GM10847 (cell line): ENCODE measurements around the gene PPP2R2C.

Source experiments
- POLR2A ChIP-seq: IDR thresholded peaks from 2 replicates; pipeline ENCODE4 v1.6.1; 2011; ENCODE audit not compliant: insufficient read length; ENCODE audit errors: extremely low read depth

Gene PPP2R2C

DNA sequence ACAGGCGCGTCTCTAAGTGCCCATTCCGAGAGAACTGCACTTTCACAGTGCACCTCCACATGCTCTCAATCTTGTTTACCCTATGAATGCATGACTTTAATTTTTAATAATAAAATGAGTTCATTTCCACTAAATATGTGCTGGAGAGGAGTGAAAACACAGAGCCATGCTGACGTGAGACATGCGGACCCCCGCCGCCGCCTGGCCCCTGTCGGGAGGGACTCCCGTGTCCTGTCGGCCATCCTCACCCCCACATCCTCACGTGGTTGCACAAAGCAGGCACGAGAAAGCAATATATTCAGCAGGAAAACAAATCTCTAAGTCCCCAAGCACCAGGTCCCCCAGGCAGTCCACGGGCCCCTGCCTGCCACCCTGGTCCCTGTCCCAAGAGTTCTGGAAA lies 23.1 kb downstream of the PPP2R2C start:
- TF ChIP-seq POLR2A = no peak

DNA sequence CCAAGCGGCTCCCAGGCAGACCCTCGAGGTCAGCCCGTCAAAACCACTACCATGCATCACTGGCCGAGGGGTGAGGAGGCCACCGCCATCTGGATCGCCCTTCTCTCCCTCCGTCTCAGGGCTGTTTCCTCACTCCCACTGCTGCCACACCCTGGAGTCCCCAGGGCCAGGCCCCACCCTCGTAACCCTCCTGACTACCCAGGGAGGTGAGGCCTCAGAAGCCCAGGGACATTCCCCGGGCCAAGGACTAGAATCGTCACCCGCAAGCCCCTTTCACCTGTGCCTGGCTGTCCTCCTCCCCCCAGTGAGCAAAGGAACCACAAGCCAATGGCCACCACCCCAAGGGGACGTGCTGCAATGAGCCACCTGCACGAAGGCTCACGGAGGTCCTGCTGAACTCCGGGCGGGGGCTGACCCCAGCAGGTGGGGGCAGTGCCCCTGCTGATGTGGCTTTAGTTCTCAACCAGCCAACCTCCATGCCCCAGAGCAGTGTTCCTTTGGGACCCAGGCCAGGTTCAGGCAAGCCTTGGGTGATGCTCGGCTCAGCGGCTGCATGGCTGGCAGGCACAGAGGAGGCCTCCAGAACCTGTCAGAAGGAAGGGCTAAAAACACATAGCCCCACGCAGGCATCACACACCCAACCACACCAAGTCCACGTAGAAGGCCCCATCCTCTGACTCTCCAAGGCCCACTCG lies 23.8 kb downstream of the PPP2R2C start:
- no peak for TF ChIP-seq POLR2A

DNA sequence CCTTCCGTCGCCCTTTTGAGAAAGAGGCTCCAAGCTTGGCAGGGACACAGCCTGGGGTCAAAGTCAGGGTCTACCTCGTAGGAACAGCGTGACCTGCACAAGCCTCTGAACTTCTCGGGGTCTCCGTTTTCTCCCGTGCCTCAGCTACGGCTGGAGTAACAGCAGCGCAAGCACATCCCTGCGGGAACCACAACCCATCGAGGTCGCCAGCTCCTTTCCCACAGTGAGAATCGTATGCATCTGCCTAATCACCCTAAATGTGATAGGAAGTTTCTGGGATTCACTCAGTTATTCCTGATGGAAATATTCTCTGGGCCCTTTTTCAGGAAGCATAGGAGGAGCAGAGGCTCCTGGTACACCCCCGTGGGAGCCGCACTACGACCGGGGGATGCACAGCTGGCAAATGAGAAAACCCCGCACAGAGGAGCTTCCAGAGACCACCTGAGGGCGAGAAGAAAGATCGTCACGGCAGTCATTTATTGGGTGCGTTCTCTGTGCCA lies 24.7 kb downstream of the PPP2R2C start:
- TF ChIP-seq POLR2A = no peak

DNA sequence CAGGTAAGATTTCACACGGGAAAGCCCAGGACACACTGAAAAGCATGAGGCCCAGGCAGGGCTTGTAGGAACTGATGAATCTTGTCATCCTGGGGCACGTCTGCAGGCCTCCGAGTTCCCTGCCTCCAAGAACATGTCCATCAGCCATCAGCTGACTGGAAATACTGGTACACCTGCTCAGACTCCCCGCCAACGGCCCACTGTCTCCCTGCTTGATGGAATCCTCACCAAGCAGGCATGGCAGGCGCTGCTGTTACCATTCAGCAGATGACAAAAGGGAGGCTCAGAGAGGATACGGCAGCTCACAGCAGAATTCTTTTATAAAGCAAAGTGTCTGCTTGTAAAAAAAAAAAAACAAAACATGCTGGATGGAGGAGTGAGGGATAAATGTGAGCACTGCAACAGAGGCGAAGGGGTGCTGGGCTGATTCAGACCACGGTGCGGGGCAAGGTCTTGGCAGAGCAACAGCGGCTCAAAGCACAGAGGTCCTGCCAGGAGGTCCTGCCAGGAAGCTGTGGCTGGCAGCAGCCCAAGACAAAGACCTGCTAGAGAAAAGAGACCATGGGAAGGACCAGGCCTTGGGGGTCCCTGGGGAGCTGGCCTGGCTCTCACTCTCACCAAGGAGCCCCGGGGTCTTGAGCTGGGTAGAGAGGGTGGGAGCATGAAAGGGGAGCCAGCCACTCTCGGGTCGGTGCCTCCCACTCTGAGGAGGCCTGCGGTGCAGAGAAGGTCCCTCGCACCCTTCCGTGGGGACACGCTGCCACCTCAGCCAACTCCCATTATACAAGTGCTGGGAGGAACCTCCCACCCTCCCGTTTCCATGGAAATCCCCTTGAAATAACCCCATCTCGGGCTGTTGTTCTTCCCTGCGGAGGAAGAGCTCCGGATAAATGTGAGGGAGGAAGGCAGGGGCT lies 25.6 kb downstream of the PPP2R2C start:
- no peak for TF ChIP-seq POLR2A

DNA sequence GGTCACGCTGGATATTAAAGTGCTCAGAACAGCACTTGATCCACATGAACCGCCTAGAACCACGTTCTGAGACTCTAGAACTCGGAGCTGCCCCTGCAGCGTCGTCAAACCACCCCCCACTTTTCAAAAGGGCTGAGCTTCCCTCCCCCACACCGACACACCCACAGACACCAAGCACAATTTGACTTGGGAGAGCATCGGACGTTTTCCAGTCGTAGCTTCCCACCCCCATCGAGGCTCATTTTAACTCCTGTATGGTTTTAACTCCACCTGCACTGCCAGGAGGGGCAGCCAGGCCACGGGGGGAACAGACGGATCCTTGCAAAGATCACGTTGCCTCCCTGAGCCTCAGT lies 26.3 kb downstream of the PPP2R2C start:
- no peak for TF ChIP-seq POLR2A

DNA sequence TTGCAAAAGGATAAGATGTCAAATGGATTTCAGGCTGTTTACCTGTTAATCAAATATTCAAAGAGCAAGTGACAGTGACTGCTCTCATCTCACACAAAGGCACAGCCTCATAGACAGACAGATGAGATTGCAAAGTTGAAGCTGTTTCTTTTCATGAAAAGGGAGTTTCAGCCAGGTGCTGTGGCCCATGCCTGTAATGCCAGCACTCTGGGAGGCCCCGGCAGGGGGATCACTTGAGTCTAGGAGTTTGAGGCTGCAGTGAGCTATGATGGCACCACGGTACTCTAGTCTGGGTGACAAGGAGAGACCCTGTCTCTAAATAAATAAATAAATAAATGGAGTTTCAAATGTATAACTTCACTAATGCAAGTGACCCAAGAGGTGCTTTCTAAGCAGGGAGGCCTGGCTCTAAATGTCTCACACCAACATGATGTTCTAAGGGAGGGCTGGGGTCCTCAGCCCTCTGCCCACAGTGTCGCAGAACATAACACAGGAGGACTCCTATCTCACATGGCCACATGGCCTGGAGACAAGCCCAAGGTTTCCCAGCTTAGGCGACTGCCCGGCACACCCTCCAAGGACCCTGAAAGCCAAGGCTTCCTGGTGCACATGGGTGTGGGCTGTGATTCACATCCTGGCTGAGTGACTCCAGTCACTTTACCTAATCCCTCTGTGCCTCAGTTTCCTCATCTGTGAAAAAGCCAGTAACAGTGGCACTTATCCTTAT lies 26.8 kb downstream of the PPP2R2C start:
- TF ChIP-seq POLR2A = no peak

DNA sequence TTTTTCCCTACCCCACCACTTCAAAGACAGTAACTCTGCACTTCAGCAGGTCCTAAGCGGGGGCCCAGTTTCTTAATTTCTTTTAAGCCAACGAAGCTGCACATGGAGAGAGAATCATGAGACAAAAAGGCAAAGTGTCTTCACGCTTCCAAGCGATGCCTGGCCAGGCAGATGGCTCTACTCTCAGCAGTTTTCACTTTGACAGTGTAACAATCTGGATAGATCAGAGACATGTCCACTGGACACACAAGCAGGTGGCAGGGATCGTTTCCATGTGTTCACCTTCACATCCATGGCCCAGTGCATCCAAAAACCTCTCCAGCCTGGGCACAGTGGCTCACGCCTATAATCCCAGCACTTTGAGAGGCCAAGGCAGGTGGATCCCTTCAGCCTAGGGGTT lies 27.8 kb downstream of the PPP2R2C start:
- TF ChIP-seq POLR2A = no peak

DNA sequence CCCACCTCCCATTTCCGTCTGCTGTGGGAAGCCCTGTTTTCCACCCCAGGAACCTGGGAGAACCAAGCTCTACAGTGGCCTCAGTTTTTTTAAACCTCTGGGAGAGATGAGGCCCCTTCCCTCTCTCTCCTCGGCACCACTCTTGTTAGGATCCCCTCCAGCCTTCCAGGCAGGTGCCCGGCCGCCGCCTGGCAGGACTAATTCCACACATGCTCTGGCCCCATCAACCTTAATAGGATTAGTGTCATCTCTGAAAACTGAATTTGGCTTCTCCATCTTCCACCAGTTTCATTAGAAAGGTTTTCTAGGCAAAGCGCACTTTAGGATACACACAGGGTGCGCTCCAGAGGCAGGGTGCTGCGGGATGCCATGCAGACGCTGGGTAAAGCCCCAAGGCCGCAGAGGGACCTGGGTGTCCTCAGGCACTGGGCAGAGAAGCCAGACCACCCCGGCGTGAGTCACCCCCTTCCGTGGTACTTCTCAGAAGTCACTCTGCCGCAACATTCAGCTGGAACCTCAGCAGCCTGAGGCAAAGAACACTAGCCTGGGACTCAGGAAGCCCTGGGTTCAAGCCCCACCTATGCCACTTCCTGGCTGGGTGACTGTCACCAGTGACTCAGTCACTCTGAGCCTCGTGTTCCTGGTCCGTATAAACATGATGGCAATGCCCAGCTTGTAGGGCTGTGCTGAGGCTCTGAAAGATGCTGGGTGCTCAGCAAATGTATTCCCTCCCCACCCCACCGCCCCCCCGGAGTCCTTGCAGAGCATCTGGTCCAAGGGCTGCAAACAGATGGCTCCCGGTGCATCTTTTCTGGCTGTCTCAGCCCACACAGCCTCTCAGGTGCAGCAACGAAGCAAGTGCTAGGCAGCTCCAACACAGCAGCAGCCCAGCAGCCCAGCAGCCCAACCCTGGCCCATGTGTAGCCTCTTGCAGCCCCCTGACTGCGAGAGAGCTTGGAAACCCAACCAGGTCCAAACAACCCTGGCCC lies 29.1 kb downstream of the PPP2R2C start:
- no peak for TF ChIP-seq POLR2A

DNA sequence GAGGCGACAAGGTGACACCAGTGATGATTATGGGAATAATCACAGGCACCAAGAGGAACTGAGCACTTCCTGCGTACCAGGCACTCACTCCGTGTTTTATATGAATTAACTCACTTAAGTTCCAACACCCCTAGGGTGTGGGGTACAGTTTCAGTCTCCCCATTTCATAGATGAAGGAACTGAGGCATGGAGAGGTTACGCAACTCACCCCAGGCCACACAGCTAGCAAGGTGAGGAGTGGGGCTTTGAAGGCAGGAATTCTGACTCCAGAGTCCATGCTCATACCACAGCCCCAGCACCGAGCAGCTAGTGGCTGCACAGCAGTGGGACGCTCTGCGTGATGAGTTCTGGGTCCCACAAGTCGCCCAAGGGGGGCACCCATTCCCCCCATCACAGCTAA lies 29.9 kb downstream of the PPP2R2C start:
- TF ChIP-seq POLR2A = no peak

DNA sequence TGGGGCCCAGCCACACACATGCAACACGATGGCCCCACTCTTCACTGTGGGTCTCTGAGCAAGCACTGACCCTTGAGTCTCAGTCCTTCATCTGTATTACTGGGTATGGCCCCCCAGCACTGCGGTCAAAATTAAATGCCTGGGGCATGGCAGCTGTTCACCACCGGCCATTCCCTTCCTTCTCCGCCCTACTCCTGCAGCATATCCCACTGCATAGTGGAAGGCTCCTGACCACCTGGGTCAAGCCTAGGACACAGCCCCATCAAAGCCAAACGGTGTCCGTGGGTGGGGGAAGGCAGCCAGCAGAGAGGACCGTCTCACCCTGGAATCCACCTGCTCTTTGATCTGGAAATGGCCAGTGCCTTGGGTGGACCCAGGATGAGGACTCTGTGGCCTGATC lies 30.7 kb downstream of the PPP2R2C start:
- no peak for TF ChIP-seq POLR2A

DNA sequence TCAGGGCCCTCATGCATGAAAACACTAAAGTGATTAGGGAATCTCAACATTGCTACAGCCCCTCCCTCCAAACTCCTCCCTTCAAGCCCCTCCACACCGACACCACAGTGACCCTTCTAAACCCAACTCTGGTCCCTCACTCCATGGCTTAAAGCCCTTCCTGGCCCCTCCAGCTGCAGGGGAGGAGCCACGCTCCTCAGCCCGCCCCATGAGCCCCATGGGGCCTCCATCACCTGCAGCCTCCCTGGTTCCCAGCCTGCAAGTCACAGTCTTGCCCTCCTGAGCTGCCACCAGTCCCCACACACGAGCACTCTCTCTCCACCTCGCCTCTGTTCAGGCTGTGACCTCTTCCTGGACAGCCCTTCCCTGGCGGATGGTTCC lies 31.2 kb downstream of the PPP2R2C start:
- TF ChIP-seq POLR2A = no peak

DNA sequence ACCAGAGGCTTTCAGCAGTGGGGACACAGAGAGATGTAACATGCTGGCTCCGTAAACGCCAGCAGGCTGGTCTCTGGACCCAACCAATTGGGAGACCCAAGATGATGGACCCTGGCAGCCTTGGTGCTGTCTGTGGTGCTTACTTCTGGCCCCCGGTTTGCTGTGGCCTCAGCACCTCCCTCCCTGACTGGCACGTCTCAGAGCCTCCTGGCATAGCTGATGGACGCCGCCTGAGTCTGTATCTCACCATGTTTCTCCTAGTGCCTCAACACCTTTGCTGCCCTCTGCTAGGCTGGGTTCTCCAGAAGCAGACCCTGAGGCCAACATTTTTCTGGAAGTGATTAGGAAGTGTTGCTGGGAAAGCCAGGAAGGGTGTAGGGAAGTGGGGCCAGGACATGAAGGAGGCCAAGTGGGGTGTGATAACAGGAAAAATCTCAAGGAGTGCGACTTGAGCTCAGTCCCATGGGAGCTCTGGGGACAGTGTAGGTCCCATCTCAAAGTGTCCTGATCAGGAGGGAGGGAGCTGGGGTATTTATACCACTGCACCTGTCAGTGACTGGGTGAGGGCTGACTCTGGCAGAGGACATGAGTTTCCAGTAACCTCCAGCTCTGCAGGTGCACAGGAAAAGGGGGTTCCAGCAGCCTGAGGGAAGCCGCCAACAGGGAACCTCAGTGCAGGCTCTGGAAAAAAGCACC lies 31.8 kb downstream of the PPP2R2C start:
- no peak for TF ChIP-seq POLR2A

DNA sequence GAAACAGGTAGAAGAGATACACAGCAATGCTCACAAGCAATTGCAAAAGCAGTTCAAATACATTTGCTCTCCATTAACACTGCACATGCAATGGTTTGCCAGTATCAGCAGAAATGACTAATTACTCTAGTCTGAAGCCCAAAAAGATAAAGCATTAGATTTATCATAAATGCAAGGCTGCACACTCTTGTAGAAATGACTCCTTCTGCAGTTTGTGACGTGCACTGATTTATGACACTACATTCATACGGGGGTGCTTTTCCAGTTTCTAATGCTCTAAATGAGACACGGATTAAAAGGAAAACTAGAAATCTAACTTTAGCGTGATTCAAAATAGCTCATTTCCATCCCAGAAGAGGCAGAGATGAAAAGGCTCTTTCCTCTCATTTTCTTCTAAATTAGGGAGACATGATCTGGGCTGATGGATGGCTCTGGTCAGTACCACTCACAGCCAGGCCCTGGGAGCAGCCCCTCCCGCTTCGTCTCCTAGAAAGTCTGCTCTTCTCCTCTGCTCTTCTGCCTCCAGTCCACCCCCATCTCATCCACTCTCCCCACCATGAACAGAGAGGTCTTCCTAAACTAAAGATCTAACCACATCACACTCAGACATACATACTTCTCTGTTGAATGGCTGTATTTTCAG lies 33.2 kb downstream of the PPP2R2C start:
- no peak for TF ChIP-seq POLR2A
